IMR-90 (cell line): ENCODE measurements around the gene ACOT7. TPM values are rescaled to one million over a fixed set of nuclear protein-coding genes. Genes with fewer than 3 reads are reported as not detected.

ENCODE experiments used
- ATAC-seq: fragments of 200-7000 bp; cut with Tn5 transposase; 2 replicates; pipeline ENCODE4 v1.9.1; 2020; ENCODE audit warnings: low read depth, mild to moderate bottlenecking, moderate library complexity
- BruUV-seq: library from RNA; stranded (reverse); fragments of 400-500 nt; replicated peaks from 2 replicates; lab custom pipeline; 2021; lab: Mats Ljungman, UMichigan
- CTCF ChIA-PET: fragments of 300-600 bp; formaldehyde crosslinking; extraction: SDS; loops from one replicate; lab custom pipeline; 2021; ENCODE audit warnings: antibody characterized with exemption; lab: Yijun Ruan, JAX
- POLR2A ChIA-PET: fragments of 300-600 bp; sonication (Branson Sonifier 250); formaldehyde crosslinking; loops from one replicate; lab custom pipeline; 2022; ENCODE audit warnings: antibody characterized with exemption; ENCODE audit not compliant: unreplicated experiment; lab: Charles Lee
- DNase-seq: peaks from one replicate; pipeline ENCODE4 v3.0.0; 2013
- H2AFZ ChIP-seq: replicated peaks from 2 replicates; pipeline ENCODE3; 2013; ENCODE audit warnings: low read length, mild to moderate bottlenecking; ENCODE audit not compliant: poor library complexity
- H2AK5ac ChIP-seq: 2 replicates; pipeline ENCODE4 v1.6.1; 2013; ENCODE audit warnings: low read depth, low read length, inconsistent platforms
- H2AK9ac ChIP-seq: replicated peaks from 2 replicates; pipeline ENCODE3; 2013; ENCODE audit warnings: mild to moderate bottlenecking, low read depth, low read length, moderate library complexity; ENCODE audit not compliant: poor library complexity
- H2BK120ac ChIP-seq: 2 replicates; pipeline ENCODE4 v1.6.1; 2013; ENCODE audit warnings: low read depth, low read length, inconsistent platforms
- H2BK15ac ChIP-seq: 3 replicates; pipeline ENCODE4 v1.6.1; 2013; ENCODE audit warnings: low read depth, low read length, inconsistent platforms
- H2BK20ac ChIP-seq: 2 replicates; pipeline ENCODE4 v1.6.1; 2013; ENCODE audit warnings: low read depth, mild to moderate bottlenecking, inconsistent platforms, low read length, moderate library complexity
- H2BK5ac ChIP-seq: 2 replicates; pipeline ENCODE4 v1.6.1; 2013; ENCODE audit warnings: mild to moderate bottlenecking, low read depth, low read length, inconsistent platforms; ENCODE audit not compliant: poor library complexity, severe bottlenecking
- H3K14ac ChIP-seq: replicated peaks from 2 replicates; pipeline ENCODE4 v1.6.1; 2013; ENCODE audit warnings: low read depth, low read length, inconsistent platforms
- H3K18ac ChIP-seq: 2 replicates; pipeline ENCODE4 v1.6.1; 2013; ENCODE audit warnings: low read depth, low read length, control low read depth
- H3K23ac ChIP-seq: 2 replicates; pipeline ENCODE4 v1.6.1; 2013; ENCODE audit warnings: low read depth, low read length, inconsistent platforms
- H3K27ac ChIP-seq: 2 replicates; pipeline ENCODE4 v1.5.1; 2013; ENCODE audit warnings: mild to moderate bottlenecking, control low read depth, low read length; ENCODE audit not compliant: insufficient read depth
- H3K27me3 ChIP-seq: 2 replicates; pipeline ENCODE4 v1.6.1; 2013; ENCODE audit warnings: low read length; ENCODE audit not compliant: control insufficient read depth, insufficient read depth
- H3K36me3 ChIP-seq: 2 replicates; pipeline ENCODE4 v1.6.1; 2013; ENCODE audit warnings: low read length, mixed read lengths; ENCODE audit not compliant: control insufficient read depth, insufficient read depth
- H3K4ac ChIP-seq: 2 replicates; pipeline ENCODE4 v1.6.1; 2013; ENCODE audit warnings: low read depth, low read length, inconsistent platforms
- H3K4me1 ChIP-seq: 2 replicates; pipeline ENCODE4 v1.6.1; 2013; ENCODE audit warnings: low read length, mixed read lengths; ENCODE audit not compliant: control insufficient read depth, insufficient read depth
- H3K4me2 ChIP-seq: 2 replicates; pipeline ENCODE4 v1.6.1; 2013; ENCODE audit warnings: low read depth, mild to moderate bottlenecking, control low read depth, low read length, moderate library complexity
- H3K4me3 ChIP-seq: 2 replicates; pipeline ENCODE4 v1.5.1; 2013; ENCODE audit warnings: low read depth, mild to moderate bottlenecking, control low read depth, low read length, moderate library complexity; ENCODE audit not compliant: insufficient read depth
- H3K56ac ChIP-seq: 2 replicates; pipeline ENCODE4 v1.6.1; 2013; ENCODE audit warnings: low read length, inconsistent platforms; ENCODE audit not compliant: insufficient read depth; ENCODE audit errors: extremely low read depth
- H3K79me1 ChIP-seq, 2 experiments: 2 replicates each; pipeline ENCODE4 v1.6.1; 2013; ENCODE audit warnings: low read length in 2 of 2, inconsistent platforms in 1 of 2, low read depth in 1 of 2
- H3K9ac ChIP-seq: 2 replicates; pipeline ENCODE4 v1.6.1; 2013; ENCODE audit warnings: low read depth, low read length, control low read depth
- H3K9me1 ChIP-seq: 2 replicates; pipeline ENCODE4 v1.6.1; 2013; ENCODE audit warnings: low read length, inconsistent platforms; ENCODE audit not compliant: insufficient read depth
- H3K9me3 ChIP-seq: 2 replicates; pipeline ENCODE4 v1.6.1; 2013; ENCODE audit warnings: low read length; ENCODE audit not compliant: control insufficient read depth, insufficient read depth
- H4K20me1 ChIP-seq: 2 replicates; pipeline ENCODE4 v1.6.1; 2013; ENCODE audit warnings: low read length, inconsistent platforms; ENCODE audit not compliant: insufficient read depth
- H4K5ac ChIP-seq: 2 replicates; pipeline ENCODE4 v1.6.1; 2013; ENCODE audit warnings: mild to moderate bottlenecking, low read depth, low read length, control low read depth
- H4K8ac ChIP-seq, 2 experiments: 2 replicates each; pipeline ENCODE4 v1.6.1; 2013; ENCODE audit warnings: low read depth in 2 of 2, low read length in 2 of 2, control low read depth in 1 of 2, inconsistent platforms in 1 of 2
- H4K91ac ChIP-seq: 2 replicates; pipeline ENCODE4 v1.6.1; 2013; ENCODE audit warnings: low read depth, low read length, inconsistent platforms; ENCODE audit not compliant: insufficient read depth
- BHLHE40 ChIP-seq: fragments of 150-350 bp; IDR thresholded peaks from 2 replicates; pipeline ENCODE4 v1.6.1; 2016; ENCODE audit warnings: mild to moderate bottlenecking, low read depth, low read length
- CEBPB ChIP-seq: IDR thresholded peaks from 2 replicates; pipeline ENCODE4 v1.6.1; 2012; ENCODE audit warnings: low read depth, low read length, improper control_type of control experiment
- CHD1 ChIP-seq: IDR thresholded peaks from 2 replicates; pipeline ENCODE4 v1.6.1; 2012; ENCODE audit warnings: low read depth, low read length, improper control_type of control experiment
- FOS ChIP-seq: fragments of 150-350 bp; IDR thresholded peaks from 2 replicates; pipeline ENCODE4 v1.6.1; 2016; ENCODE audit warnings: low read depth, low read length
- MAFK ChIP-seq: IDR thresholded peaks from 2 replicates; pipeline ENCODE4 v1.6.1; 2012; ENCODE audit warnings: low read depth, low read length, improper control_type of control experiment
- MAZ ChIP-seq: IDR thresholded peaks from 2 replicates; pipeline ENCODE4 v1.6.1; 2012; ENCODE audit warnings: low read depth, mild to moderate bottlenecking, low read length, improper control_type of control experiment, moderate library complexity, borderline replicate concordance
- NFE2L2 ChIP-seq: fragments of 150-350 bp; IDR thresholded peaks from 2 replicates; pipeline ENCODE4 v1.6.1; 2016; ENCODE audit warnings: low read depth, mild to moderate bottlenecking, low read length
- POLR2A ChIP-seq: IDR thresholded peaks from 2 replicates; pipeline ENCODE4 v1.6.1; 2012; ENCODE audit warnings: mild to moderate bottlenecking, low read depth, low read length
- RCOR1 ChIP-seq: IDR thresholded peaks from 2 replicates; pipeline ENCODE4 v1.6.1; 2012; ENCODE audit warnings: mild to moderate bottlenecking, low read length, improper control_type of control experiment; ENCODE audit not compliant: insufficient replicate concordance
- RFX5 ChIP-seq: IDR thresholded peaks from 2 replicates; pipeline ENCODE4 v1.8.0; 2012; ENCODE audit warnings: low read depth, mild to moderate bottlenecking, low read length, moderate library complexity
- SMC3 ChIP-seq: fragments of 150-350 bp; IDR thresholded peaks from 2 replicates; pipeline ENCODE4 v1.6.1; 2016; ENCODE audit warnings: low read depth, mild to moderate bottlenecking, antibody characterized with exemption, low read length, moderate library complexity
- WGBS, 2 experiments: methylation state at CpG; one replicate each; pipeline versions ENCODE4 v1.1.5 to v1.1.7; 2013; ENCODE audit warnings: missing lambda C conversion rate in 2 of 2; ENCODE audit not compliant: insufficient read length in 1 of 2; ENCODE audit errors: extremely low coverage in 2 of 2; 5-methylcytosine and 5-hydroxymethylcytosine counted together
- dilution Hi-C: fragments of 300-500 bp; cut with HindIII; formaldehyde crosslinking; loops from one replicate; pipeline ENCODE4 v1.14.3; 2018; ENCODE audit warnings: low sequenced_read_pairs; ENCODE audit not compliant: unreplicated experiment
- in situ Hi-C: fragments of 300-500 bp; cut with MboI; formaldehyde crosslinking; loops from 3 replicates; pipeline ENCODE4 v1.14.3; 2019; ENCODE audit warnings: low sequenced_read_pairs, inconsistent platforms, mixed read lengths
- intact Hi-C: fragments of 100-400 bp; cut with micrococcal nuclease; formaldehyde crosslinking; loops from 2 replicates; pipeline ENCODE4 v1.10.0; 2022
- polyA plus RNA-seq, 3 experiments: library from polyadenylated mRNA; depleted of rRNA; stranded (reverse); fragments of >200 nt; gene quantifications; 2 replicates each; pipeline ENCODE4 v1.2.3, GENCODE V29; 2012; ENCODE audit warnings: low replicate concordance in 1 of 3
- total RNA-seq: library from RNA; depleted of rRNA; stranded (reverse); fragments of >200 nt; gene quantifications from 2 replicates; pipeline ENCODE4 v1.2.3, GENCODE V29; 2012
- TF ChIP-seq, protein P1 (sequence below): fragments of 150-350 bp; IDR thresholded peaks from 2 replicates; pipeline ENCODE4 v1.6.1; 2017; ENCODE audit warnings: mild to moderate bottlenecking, antibody characterized with exemption, low read length, low read depth
- TF ChIP-seq, protein P2 (sequence below): conservative IDR thresholded peaks from 2 replicates; pipeline ENCODE4 v1.5.1; 2012; ENCODE audit warnings: mild to moderate bottlenecking, low read depth, low read length, improper control_type of control experiment
- TF ChIP-seq, protein P3 (sequence below): fragments of 150-350 bp; IDR thresholded peaks from 2 replicates; pipeline ENCODE4 v1.6.1; 2016; ENCODE audit warnings: low read depth, mild to moderate bottlenecking, low read length, moderate library complexity, borderline replicate concordance

The ACOT7 gene
- total and polyA plus RNA-seq, 2 of the 4 experiments (the other 2 are of a cell fraction) = 51.6 to 242 TPM

DNA sequence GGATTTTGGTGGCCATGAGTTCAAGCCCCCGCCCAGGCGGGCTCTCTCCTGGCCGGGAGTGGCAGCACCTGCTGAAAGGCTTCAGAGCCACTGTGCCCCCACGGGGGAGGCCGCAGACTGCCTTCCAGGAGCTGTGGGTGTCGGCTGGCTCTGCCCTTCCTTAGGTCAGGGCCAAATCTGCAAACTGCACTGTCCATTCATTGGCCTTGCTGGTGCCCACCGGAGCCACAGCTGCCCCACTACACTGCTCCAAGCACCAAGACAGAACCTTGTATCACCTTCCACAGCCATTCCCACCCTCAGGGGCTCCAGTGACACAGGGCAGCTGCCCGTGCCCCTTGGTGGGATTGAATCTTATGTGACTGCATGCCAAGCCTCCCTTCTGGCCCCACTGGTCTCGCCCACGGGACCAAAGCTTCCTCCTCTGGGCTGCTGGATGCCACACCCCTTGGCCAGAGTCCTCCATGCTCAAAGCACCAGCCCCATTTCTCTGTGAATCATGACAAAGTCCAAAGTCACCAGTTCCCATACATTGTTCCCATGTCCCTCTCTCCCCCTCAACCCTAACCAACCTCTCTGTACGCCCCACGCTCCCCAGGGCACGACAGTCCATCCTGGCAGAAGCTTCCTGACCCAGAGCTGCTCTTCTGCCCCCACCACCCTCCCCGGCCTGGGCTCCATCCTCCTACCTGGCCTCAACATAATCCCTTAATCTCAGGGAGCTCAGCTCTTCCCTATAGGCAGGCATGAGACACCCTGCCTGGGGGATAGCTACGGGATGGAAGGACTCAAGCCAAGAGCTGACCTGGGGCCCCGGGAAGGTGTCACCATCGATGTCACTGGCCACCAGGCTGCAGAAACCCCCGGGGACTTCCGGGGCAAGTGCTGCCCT lies 111.8 kb downstream of the ACOT7 start:
- ATAC-seq = 0 out of 2 replicates have a peak, but pooled peaks have one; percentile 21
- CTCF ChIA-PET = interaction anchor here (0.7 kb wide), 1 partner anchor 10 kb away, joined by 3 read pairs; no protein-coding TSS in a partner anchor
- no TSS peak for BruUV-seq

More for the DNA sequence above, 111.8 kb downstream of the ACOT7 start:
- Histone ChIP-seq H4K5ac (no peak overlapping the region), H4K20me1 (no peaks in the 10 kb centered on the region), H3K4ac (no peak overlapping the region), H3K27me3 (no peaks in the 10 kb centered on the region), H2AK5ac (no peak overlapping the region), H3K79me1 (peaks cover 0 to 5% of the 10 kb centered on the region in 2 experiments; a peak in 1 of 4 replicates), H3K56ac (no peak overlapping the region), H4K8ac (no peak overlapping the region), H3K9me3 (no peaks in the 10 kb centered on the region), H3K23ac (no peak overlapping the region), H2AFZ (peak overlapping the region; percentile 51), H3K4me3 (no peak overlapping the region), H3K9ac (no peak overlapping the region), H3K14ac (no peak overlapping the region), H4K91ac (no peak overlapping the region), H3K18ac (no peak overlapping the region), H3K4me1 (peaks cover 4% of the 10 kb centered on the region), H2AK9ac (peak overlapping the region; percentile 61), H2BK20ac (no peak overlapping the region), H2BK5ac (no peak overlapping the region), H3K27ac (no peak overlapping the region), H3K4me2 (no peak overlapping the region), H2BK15ac (no peak overlapping the region), H2BK120ac (no peak overlapping the region), H3K9me1 (0 out of 2 replicates have a peak, but pooled peaks cover under 1% of the 10 kb centered on the region), H3K36me3 (no peaks in the 10 kb centered on the region)
- POLR2A ChIA-PET = no interaction called here
- intact Hi-C loops (no loop called here), dilution Hi-C loops (no loop called here), in situ Hi-C loops (no loop called here)
- TF ChIP-seq, protein P1, sequence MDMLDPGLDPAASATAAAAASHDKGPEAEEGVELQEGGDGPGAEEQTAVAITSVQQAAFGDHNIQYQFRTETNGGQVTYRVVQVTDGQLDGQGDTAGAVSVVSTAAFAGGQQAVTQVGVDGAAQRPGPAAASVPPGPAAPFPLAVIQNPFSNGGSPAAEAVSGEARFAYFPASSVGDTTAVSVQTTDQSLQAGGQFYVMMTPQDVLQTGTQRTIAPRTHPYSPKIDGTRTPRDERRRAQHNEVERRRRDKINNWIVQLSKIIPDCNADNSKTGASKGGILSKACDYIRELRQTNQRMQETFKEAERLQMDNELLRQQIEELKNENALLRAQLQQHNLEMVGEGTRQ = no peak
- no peak for TF ChIP-seq RFX5
- TF ChIP-seq NFE2L2 = no peak
- no peak for TF ChIP-seq POLR2A
- no peak for TF ChIP-seq MAZ
- TF ChIP-seq FOS = no peak
- no peak for TF ChIP-seq BHLHE40
- no peak for TF ChIP-seq RCOR1
- TF ChIP-seq, protein P2, sequence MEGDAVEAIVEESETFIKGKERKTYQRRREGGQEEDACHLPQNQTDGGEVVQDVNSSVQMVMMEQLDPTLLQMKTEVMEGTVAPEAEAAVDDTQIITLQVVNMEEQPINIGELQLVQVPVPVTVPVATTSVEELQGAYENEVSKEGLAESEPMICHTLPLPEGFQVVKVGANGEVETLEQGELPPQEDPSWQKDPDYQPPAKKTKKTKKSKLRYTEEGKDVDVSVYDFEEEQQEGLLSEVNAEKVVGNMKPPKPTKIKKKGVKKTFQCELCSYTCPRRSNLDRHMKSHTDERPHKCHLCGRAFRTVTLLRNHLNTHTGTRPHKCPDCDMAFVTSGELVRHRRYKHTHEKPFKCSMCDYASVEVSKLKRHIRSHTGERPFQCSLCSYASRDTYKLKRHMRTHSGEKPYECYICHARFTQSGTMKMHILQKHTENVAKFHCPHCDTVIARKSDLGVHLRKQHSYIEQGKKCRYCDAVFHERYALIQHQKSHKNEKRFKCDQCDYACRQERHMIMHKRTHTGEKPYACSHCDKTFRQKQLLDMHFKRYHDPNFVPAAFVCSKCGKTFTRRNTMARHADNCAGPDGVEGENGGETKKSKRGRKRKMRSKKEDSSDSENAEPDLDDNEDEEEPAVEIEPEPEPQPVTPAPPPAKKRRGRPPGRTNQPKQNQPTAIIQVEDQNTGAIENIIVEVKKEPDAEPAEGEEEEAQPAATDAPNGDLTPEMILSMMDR = no peak
- TF ChIP-seq, protein P3, sequence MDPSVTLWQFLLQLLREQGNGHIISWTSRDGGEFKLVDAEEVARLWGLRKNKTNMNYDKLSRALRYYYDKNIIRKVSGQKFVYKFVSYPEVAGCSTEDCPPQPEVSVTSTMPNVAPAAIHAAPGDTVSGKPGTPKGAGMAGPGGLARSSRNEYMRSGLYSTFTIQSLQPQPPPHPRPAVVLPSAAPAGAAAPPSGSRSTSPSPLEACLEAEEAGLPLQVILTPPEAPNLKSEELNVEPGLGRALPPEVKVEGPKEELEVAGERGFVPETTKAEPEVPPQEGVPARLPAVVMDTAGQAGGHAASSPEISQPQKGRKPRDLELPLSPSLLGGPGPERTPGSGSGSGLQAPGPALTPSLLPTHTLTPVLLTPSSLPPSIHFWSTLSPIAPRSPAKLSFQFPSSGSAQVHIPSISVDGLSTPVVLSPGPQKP = no peak
- TF ChIP-seq CHD1 = no peak
- no peak for TF ChIP-seq MAFK
- TF ChIP-seq SMC3 = no peak
- TF ChIP-seq CEBPB = no peak
- 93% methylated on average over 14 of the region's 19 CpGs; no CpG with 5 or more reads in 1 of the 2 experiments for WGBS, 2 experiments
- no peak for DNase-seq
